ENCODE results near the gene GRIA4.

GRCh38 chr11:105611572-105612441 lies 1.9 kb downstream of the GRIA4 start:
- TF ChIP-seq CTCF (conservative IDR thresholded peaks at IDR 0.05; ENCODE audit: low read length) (no peak), EZH2phosphoT487 (IDR thresholded peaks at IDR 0.05; ENCODE audit: borderline replicate concordance) (no peak)

All from Loucy (cell line).